GM21390 (cell line): ENCODE data around the gene PTPN20.

Experiments
- ATAC-seq: cut with Tn5 transposase; IDR thresholded peaks from one replicate; pipeline ENCODE4 v1.9.1; 2021; ENCODE audit not compliant: unreplicated experiment

Gene PTPN20

DNA sequence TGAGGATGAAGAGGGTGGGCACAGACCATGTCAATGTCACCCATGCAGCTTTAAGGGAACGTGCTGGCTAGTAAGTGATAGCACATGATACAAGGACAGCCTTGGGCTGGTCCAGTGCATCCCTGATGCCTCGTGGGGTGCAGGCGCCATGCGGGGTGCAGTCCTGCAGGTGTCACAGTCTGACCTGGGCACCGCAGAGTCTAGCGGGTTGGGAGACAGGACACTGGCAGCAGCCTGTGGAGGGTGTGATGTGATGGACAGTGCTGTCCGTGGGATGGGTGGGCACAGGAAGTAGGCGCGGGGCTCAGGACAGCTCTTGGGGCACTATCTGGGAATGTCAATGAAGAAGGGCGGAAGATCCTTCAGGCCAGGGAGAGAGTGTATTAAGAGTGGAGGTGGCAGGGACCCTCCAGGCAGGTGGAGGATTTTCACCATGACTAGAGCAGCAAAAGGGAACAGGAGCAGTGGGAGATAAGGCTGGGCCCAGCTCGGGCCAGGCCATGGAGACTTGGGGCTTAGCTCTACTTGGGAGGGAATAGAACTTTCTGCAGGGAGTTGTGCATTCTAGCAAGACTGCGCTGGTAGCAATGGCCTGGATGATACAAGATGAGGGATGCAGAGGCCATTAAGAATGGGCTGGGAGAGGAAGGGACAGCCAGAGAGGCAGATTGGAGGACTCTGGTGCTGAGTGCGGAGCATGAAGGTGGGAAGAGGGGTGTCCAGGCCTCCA lies 122.5 kb downstream of the PTPN20 start:
- no peak for ATAC-seq

- no peak for ATAC-seq
Measured at GRCh38 chr10:47034441-47035051, 123.3 kb downstream of the PTPN20 start.

- no peak for ATAC-seq
Measured at GRCh38 chr10:47035171-47035818, 124.1 kb downstream of the PTPN20 start.

GRCh38 chr10:47035819-47036337 lies 124.7 kb downstream of the PTPN20 start:
- no peak for ATAC-seq

- ATAC-seq = no peak
Measured at GRCh38 chr10:47036771-47037170, 125.5 kb downstream of the PTPN20 start.

- ATAC-seq = no peak
Measured at GRCh38 chr10:47037654-47038425, 126.6 kb downstream of the PTPN20 start.

GRCh38 chr10:47038881-47039561 lies 127.8 kb downstream of the PTPN20 start:
- ATAC-seq = no peak

GRCh38 chr10:47039562-47039913 lies 128.3 kb downstream of the PTPN20 start:
- ATAC-seq = no peak

DNA sequence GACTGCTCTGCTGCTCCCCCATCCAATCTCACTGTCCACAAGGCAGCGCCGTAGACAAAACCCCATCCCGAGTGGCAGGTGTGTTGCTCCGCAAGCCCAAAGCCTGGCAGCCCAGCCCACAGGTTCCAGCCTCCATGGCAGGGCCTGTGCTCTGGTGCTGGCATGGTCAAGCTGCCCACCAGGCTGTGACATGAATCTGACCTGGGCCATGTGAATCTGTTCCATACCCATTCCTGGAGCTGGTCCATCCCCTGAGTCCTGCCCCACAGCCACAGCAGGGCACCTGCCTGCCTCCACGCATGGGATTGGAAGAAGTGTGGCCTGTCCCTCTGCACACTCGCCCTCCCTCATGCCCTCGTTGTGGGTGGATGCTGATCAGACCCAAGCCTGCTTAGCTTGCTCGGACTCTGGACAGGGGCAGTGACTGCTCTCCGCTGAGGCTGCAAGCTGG lies 128.8 kb downstream of the PTPN20 start:
- ATAC-seq = no peak

- no peak for ATAC-seq
Measured at GRCh38 chr10:47040681-47041080, 129.5 kb downstream of the PTPN20 start.

DNA sequence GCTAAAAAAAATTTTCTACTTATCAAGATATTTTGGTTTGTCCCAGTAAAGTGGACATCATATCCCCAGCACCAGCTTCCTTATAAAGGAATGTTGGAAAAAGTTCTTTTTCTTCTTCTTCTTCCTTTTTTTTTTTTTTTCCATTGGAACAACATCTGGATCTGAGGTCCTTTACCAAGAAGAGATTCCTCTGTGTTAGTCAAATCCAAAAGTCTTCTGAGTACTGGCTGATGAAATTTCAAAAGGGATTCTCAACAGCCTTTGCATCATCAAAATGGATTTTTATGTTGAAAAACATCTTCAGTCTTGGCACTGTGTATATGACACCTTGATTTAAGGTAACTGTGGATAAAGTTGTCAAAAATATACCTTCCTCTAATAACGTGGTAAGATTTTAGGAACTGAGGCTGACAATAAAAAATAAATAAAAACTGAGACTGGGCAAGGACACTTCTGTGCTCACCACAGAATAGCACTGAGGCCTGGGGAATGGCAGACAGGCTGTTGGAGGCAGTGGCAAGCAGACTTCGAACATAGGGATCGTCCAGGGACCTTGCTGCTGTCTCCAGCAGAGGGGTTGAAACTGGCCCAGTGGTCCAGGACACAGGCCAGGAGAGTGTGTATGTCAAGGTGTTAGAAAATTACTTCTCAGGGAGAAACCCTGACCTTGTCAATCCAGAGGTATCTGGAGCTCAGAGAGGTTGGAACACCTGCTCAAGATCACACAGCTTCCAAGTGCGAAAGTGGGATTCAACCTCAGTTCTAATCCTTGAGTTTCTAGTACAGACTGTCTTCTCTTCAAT lies 130.4 kb downstream of the PTPN20 start:
- no peak for ATAC-seq

- ATAC-seq = no peak
Measured at GRCh38 chr10:47042199-47042473, 130.9 kb downstream of the PTPN20 start.

- ATAC-seq = no peak
Measured at GRCh38 chr10:47042780-47043750, 131.8 kb downstream of the PTPN20 start.

DNA sequence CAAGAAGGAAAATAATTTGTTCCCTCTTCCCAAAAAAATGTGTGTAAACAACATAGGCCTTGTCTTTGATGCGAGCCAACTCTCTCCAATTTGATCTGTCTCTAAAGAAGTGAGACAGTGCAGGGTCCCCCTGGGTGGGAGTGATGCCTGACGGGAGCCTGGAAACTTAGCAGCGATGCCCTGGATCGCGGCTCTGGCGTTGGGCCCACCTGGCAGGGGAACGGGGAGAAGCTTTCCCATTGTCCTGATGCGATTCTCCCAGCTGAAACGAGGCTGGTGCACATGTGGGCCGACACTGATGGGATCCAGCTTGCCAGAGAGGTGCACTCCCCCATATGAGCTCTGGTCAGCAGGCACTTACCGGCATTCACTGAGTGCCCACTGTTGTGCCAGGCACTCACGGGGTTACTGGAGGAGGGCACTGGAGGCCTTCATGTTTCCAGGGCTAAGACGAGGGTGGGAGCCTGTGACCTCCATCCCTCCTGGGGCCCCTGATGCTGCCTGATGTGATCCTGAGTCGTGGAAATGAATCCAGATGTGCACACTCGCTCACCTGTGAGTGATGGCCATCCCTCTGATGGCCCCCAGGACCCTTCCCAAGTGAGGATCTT lies 132.8 kb downstream of the PTPN20 start:
- ATAC-seq = no peak

GRCh38 chr10:47044741-47045140 lies 133.5 kb downstream of the PTPN20 start:
- ATAC-seq = no peak

- no peak for ATAC-seq
Measured at GRCh38 chr10:47045331-47045861, 134.2 kb downstream of the PTPN20 start.

DNA sequence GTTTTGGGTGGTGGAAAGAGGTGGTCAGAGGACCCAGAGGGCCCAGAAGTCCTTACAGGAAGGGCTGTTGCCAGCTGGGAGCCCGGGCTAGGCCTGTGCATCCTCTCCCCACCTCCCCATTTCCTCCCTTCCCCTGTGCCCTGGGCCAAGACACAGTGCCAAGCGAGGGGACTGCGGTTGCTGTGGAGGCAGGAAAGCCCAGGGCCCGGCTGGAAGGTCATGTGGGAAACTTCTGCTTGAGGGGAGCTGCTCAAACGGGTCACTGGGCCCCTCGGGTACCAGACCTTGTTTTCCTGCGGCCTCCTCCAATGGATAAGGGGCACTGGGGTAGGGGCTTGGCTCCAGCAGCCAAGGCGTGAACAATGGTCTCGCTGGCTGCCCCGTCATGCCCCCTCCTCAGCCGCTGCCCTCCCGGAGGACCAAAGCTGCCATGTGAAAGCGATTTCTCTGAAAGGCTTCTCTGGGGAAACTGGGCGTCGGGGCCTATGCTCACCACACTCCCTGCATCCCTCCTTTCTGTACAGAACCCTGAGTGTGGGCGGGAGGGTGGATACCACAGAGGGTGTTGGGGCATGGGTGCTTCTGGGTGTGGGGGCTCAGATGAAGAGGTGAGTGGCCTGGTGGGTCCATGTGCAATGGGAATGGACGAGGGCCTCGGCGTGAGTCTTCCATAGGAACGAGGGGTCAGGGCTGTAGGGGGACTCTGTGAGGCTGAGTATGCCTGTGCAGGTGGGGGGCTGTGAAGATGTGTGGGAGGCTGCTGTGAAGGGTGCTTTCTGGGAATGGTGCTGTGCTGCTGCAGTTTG lies 135.3 kb downstream of the PTPN20 start:
- no peak for ATAC-seq

GRCh38 chr10:47047127-47047504 lies 135.9 kb downstream of the PTPN20 start:
- ATAC-seq = no peak
